Activated T-cell treated with anti-CD3 and anti-CD28 coated beads for 24 hours (primary cell): ENCODE data around the gene LYPD6.

Experiments used
- DNase-seq: peaks from one replicate; pipeline ENCODE4 v3.0.0-alpha.2; 2020; ENCODE audit warnings: low read depth

Gene LYPD6

GRCh38 chr2:149409506-149409905 is 79.1 kb downstream of the LYPD6 start:
- no peak for DNase-seq

- DNase-seq = no peak
These were observed 80.5 kb downstream of the LYPD6 start for GRCh38 chr2:149410701-149411484.

- no peak for DNase-seq
These were observed 83.1 kb downstream of the LYPD6 start for GRCh38 chr2:149413487-149413886.

GRCh38 chr2:149415086-149415485 is 84.7 kb downstream of the LYPD6 start:
- no peak for DNase-seq

GRCh38 chr2:149418065-149418464 is 87.7 kb downstream of the LYPD6 start:
- no peak for DNase-seq

- no peak for DNase-seq
These were observed 89.9 kb downstream of the LYPD6 start for GRCh38 chr2:149420053-149420963.

GRCh38 chr2:149421791-149422190 is 91.4 kb downstream of the LYPD6 start:
- DNase-seq = no peak

GRCh38 chr2:149422337-149422990 is 92.1 kb downstream of the LYPD6 start:
- DNase-seq = no peak

GRCh38 chr2:149422991-149423338 is 92.6 kb downstream of the LYPD6 start:
- no peak for DNase-seq

- no peak for DNase-seq
These were observed 93.2 kb downstream of the LYPD6 start for GRCh38 chr2:149423630-149424029.

- DNase-seq = no peak
These were observed 97.0 kb downstream of the LYPD6 start for GRCh38 chr2:149427387-149427786.

- no peak for DNase-seq
These were observed 98.4 kb downstream of the LYPD6 start for GRCh38 chr2:149428783-149429182.

- DNase-seq = no peak
These were observed 100.7 kb downstream of the LYPD6 start for GRCh38 chr2:149430743-149431736.

GRCh38 chr2:149438330-149438960 is 108.1 kb downstream of the LYPD6 start:
- no peak for DNase-seq

- DNase-seq = no peak
These were observed 110.9 kb downstream of the LYPD6 start for GRCh38 chr2:149441255-149441654.

- DNase-seq = no peak
These were observed 112.0 kb downstream of the LYPD6 start for GRCh38 chr2:149442346-149442745.

GRCh38 chr2:149443150-149443549 is 112.8 kb downstream of the LYPD6 start:
- DNase-seq = no peak

- no peak for DNase-seq
These were observed 116.4 kb downstream of the LYPD6 start for GRCh38 chr2:149446748-149447147.

- no peak for DNase-seq
These were observed 117.9 kb downstream of the LYPD6 start for GRCh38 chr2:149448315-149448714.

GRCh38 chr2:149449017-149449416 is 118.6 kb downstream of the LYPD6 start:
- no peak for DNase-seq
